ENCODE measurements around the gene CLTRN.

GRCh38 chrX:15631637-15632036 is 33.0 kb downstream of the CLTRN start:
- TF ChIP-seq, protein P1, sequence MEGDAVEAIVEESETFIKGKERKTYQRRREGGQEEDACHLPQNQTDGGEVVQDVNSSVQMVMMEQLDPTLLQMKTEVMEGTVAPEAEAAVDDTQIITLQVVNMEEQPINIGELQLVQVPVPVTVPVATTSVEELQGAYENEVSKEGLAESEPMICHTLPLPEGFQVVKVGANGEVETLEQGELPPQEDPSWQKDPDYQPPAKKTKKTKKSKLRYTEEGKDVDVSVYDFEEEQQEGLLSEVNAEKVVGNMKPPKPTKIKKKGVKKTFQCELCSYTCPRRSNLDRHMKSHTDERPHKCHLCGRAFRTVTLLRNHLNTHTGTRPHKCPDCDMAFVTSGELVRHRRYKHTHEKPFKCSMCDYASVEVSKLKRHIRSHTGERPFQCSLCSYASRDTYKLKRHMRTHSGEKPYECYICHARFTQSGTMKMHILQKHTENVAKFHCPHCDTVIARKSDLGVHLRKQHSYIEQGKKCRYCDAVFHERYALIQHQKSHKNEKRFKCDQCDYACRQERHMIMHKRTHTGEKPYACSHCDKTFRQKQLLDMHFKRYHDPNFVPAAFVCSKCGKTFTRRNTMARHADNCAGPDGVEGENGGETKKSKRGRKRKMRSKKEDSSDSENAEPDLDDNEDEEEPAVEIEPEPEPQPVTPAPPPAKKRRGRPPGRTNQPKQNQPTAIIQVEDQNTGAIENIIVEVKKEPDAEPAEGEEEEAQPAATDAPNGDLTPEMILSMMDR (IDR thresholded peaks at IDR 0.05), result no peak
- TF ChIP-seq POLR2A (IDR thresholded peaks at IDR 0.05), result no peak

Data from uterus (tissue), 2 donors.